Measurements from ENCODE around the gene MEX3D.
"Not testable (repeated sequence)": the region's sequence is repeated elsewhere in the genome, so short reads cannot be mapped to it uniquely, and the experiment has no call there.

MEX3D gene

DNA sequence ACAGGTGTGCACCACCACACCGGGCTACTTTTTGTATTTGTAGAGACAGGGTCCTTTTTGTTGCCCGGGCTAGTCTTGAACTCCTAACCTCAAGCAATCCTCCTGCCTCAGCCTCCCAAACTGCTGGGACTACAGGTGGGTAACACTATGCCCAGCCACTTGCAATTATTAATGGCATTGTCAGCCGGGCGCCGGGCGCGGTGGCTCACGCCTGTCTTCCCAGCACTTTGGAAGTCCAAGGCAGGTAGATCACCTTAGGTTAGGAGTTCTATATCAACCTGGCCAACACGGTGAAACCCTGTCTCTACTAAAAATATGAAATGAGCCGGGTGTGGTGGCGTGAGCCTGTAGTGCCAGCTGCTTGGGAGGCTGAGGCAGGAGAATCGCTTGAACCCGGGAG lies 2.7 kb upstream of the MEX3D start:
- no peak for DNase-seq

- DNase-seq = no peak
Measured at GRCh38 chr19:1569997-1570396, 1.9 kb upstream of the MEX3D start.

DNA sequence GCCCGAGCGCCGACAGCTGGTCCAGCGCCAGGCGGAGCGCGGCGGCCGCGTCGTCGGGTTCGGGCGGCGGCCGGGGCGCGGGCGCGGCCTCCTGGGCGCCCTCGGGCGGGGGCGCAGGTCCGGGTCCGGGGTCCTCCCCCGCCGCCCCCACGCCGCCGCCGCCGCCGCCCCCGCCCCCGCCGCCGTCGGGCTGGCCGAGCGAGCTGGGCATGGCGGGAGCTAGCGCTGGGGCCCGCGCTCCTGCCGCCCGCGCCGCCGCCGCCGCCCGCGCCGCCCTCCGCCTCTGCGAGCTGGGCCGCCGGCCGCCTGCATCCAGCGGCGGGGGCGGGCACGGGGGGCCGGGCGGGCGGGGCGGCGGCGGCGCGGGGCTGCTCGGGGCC lies 287 bp downstream of the MEX3D start:
- DNase-seq = no peak

DNA sequence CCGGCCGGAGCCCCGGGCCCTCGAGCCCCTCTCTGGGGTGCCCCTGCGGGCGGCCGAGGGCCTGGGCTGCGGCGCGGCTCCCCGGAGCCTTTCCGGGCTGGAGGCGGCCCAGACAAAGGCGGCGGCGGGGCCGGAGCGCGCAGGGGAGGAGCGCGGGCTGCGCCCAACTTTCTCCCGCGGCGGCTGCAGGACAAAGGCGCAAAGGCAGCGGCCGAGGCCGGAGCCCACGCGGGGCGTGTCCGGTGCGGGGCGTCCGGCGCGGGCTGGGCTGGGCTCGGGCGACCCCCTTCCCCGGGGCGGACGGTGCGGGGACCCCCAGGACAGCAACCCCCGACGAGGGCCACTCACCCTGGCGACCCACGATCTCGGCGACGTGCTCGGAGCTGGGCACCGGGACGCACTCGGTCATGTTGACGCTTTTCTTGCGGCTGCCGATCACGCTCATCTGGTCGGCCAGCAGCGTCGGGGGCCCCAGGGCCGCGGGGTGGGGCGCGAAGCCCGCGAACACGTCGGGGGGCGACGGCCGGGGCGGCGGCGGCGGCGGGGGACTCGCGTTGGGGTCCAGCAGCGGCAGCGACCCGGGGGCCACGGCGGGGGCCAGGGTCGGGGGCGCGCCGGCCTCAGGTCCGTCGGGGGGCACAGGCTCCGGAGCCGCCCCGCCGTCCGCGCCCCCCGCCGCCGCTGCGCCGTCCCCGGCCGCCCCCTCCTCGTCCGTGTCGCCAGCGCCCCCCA lies 843 bp downstream of the MEX3D start:
- peak; percentile 31 for DNase-seq

- DNase-seq = peak; percentile 86
Measured at GRCh38 chr19:1566392-1567115, 1.6 kb downstream of the MEX3D start.

DNA sequence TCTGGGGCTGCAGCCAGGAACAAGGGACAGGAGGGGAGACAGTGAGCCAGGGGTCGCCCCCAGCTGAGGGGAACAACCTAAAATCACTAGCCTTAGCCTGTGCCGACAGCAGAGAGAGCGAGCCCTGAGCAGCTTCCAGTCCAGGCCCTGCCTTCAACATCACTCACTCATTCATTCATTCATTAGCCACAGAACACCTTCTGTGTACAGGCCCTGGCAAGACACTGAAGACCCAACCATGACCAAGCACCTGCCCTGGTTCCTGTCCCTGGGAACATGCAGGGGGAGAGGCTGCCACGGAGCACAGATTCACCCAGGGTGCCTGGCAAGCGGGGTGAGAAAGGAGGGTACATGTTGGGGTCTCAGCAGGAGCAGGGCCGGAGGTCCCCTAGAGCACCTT lies 4.9 kb downstream of the MEX3D start:
- no peak for DNase-seq

DNA sequence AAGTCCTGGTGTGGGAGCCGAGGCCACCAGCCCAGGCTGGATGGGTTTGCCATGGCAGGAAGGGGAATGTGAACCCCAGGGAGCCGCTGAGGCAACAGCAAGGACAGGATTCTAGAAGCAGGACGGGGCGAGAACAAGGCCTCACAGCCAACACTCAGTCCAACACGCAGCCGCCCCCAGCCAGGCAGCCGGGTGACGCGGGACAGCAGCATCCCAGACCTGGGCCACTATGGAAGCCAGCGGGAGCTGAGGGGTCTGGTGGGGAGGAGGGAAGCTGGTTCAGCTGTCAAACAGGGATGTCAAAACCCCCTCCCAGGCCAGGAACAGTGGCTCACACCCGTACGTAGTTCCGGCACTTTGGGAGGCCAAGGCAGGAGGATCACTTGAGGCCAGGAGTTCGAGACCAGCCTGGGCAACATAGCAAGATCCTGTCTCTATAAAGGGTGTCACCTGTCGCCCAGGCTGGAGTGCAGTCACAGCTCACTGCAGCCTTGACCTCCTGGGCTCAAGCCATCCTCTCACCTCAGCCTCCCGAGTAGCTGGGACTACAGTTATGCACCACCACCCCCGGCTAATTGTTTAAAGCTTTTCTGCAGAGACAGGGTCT lies 6.8 kb downstream of the MEX3D start:
- DNase-seq = no peak

DNA sequence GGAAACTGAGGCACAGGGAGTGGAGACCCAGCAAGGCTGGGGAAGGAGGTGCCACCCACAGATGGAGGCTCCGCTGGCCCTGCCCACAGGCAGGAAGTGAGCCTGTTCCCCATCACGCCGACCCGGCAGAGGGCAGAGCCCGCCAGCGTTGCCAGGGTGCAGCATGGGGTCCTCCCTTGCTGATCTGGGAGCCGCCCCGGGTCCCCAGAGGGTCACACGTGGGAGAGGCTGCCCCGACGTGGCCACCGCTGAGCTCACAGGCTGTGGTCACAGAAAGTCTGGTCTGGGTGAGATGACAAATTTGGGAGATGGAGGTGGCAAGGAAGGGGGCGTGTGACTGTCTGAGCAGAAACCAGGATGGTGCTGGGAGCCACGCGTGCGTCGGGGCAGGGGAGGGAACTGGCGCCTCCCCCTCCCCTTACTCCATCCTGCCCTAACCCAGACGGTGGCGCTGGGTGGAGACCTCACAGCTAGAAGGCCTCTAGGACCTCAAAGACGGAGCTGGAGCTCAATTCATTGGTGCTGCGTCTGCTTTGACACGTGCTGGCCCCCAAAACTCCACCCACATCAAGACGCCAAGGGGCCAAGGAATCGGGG lies 7.7 kb downstream of the MEX3D start:
- DNase-seq = no peak

GRCh38 chr19:1558552-1558951 lies 9.6 kb downstream of the MEX3D start:
- DNase-seq = no peak

GRCh38 chr19:1556390-1557070 lies 11.6 kb downstream of the MEX3D start:
- no peak for DNase-seq

DNA sequence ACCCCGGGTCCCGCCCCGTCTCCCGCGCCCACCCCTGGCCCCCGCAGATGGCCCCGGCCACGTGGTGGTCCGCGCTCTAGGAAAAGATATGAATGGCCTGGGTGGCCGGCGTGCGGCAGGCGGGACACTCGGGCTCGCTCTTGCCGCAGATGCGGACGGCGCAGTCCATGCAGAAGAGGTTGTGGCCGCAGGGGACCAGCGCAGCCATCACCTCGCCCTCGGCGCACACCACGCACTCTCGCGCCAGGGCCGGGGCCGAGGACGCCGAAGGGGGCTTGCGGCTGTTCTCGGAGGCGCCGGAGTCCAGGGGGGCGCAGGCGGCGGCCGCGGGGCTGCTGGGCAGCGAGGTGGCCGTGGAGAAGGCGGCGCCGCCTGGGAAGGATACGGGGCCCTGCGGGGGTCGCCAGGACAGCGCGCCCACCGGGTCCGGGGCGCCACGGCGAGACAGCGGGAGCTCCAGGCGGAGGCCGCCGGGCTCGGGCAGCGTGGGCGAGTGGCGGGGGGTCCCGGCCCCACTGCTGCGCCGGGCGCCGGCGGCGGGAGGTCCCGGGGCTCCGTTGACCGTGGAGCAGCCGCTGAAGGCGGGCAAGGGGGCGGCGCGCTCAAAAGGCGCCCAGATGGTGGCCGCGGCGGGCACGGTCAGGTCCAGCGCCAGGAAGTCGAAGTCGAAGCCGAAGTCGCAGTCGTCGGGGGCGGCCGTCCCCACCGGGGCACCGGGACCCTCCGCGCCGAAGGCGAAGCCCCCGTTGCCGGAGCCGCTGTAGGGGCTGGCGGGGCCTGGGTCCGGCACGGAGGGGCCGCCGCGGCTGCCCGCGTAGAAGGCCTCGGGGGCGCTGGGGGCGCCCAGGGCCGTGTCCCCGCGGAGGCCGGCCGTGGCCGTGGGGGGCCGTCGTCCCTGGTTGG lies 12.4 kb downstream of the MEX3D start:
- no peak for DNase-seq

DNA sequence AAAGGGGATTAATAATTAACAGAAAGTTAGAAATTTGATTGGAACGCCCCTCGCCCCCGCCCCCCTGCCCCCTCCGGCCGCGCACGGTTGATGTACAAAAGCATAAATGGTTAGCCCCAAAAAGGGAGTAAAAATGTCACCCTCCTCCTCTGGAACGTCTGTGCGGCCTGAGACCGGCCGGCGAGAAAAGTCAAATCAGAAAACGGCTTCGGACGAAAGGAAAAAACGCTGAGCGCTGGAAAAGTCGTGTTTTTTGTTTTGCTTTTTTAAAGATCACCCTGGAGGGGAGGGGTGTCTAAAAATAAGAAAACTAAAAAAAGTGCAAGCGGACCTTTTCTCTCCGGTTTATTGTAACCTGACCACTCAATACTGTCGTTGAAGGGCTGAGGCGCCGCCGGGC lies 13.2 kb downstream of the MEX3D start:
- no peak for DNase-seq

GRCh38 chr19:1553415-1553814 lies 14.7 kb downstream of the MEX3D start:
- DNase-seq = no peak

DNA sequence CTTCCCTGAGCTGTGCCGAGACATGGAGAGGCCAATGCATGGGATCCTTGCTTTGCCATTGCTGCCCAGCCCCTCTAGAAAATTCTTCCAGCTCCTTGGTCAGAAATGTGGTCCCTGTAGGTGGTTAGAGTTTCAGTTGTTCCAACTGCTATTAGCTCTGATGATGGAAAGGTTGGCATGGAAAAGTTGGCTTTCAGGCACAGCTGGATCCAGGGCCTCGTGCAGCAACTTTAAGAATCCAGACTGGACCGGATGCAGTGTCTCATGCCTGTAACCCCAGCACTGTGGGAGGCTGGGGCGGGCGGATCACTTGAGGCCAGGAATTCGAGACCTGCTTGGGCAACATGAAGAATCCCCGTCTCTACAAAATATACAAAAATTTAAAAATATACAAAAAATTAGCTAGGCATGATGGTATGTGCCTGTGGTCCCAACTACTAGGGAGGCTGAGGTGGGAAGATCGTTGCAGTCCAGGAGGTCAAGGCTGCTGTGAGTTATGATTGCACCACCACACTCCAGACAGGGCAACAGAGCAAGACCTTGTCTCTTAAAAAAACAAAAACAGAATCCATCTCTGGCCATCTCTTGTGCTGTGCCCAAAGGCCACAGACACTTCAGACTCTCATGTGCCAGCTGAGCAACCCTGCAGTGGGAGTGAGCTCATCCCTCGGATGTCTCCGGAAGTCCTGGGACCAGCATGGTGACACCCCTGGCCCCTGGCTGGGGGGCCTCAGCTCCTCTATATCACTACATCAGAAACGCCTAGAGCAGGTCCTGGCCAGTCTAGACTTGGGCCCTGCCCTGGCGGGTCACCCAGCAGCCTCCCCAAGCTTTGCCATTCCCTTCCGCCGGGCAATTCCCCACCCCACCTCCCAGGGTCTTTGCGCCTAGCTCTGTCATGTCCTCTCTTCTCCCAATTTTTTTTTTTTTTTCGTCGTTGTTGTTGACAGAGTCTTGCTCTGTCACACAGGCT lies 16.8 kb downstream of the MEX3D start:
- DNase-seq = no peak

GRCh38 chr19:1549332-1549945 lies 18.7 kb downstream of the MEX3D start:
- no peak for DNase-seq

DNA sequence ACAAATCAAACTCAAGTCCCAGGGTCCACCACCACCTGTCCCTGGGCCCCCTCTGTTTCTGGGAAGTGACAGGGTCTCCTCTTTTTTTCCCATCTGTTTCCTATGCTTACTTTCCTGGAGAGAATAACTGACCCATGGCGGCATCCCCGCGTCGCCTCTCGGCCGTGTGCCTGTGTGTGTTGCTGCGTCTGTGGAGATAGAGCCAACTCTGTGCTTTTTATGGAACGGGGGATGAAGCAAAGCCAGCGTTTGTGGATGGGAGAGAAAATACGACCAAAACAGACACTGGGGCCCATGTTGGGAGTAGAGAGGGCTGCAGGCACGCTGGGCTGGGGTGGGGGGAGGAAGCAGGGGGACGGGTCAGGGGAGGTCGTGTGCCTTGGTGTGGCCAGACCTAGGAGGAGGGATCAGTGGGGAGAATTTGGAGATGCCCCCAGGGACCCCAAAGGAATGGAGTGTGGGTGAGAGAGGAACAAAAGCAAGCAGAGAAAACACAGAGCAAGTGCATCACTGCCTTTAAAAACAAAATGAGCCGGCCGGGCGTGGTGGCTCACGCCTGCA lies 27.7 kb downstream of the MEX3D start:
- DNase-seq = no peak

- not testable (repeated sequence) for DNase-seq
Measured at GRCh38 chr19:1539749-1540148, 28.4 kb downstream of the MEX3D start.

DNA sequence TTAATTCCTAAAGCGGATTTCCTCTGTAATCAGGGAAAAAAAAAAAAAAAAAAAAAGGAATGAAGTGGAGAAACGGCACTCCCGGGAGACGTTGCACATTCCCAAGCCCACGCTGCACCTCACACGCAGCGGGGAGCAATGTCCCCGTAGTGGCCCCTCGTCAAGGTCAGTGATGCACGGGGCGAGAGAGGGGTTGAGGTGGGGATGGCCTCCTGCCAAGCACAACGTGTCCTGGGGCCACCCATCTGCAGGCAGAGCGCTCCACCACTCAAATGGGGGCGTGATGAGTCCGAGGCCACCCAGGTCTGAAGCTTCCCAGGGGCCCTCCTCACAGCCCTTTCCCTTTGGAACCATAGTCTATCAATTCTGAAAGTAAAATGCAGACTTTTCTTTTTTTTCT lies 29.1 kb downstream of the MEX3D start:
- no peak for DNase-seq

GRCh38 chr19:1535699-1536098 lies 32.4 kb downstream of the MEX3D start:
- not testable (repeated sequence) for DNase-seq

- no peak for DNase-seq
Measured at GRCh38 chr19:1534972-1535371, 33.2 kb downstream of the MEX3D start.

Measured in midbrain (tissue), 1 donor.